Endothelial cell of umbilical vein (primary cell): ENCODE results near the gene MTRR. TPM values are rescaled to one million over a fixed set of nuclear protein-coding genes. Genes with fewer than 3 reads are reported as not detected.

Source experiments
- BruUV-seq: library from RNA; stranded (reverse); fragments of 400-500 nt; replicated peaks from 2 replicates; lab custom pipeline; 2021; lab: Mats Ljungman, UMichigan
- CTCF ChIA-PET: fragments of 300-600, 350-600 bp; sonication (Branson Sonifier 250); formaldehyde crosslinking; loops from one replicate; lab custom pipeline; 2021; ENCODE audit warnings: antibody characterized with exemption, inconsistent platforms; lab: Charles Lee
- POLR2A ChIA-PET: fragments of 300-600, 350-600 bp; sonication (Branson Sonifier 250); formaldehyde crosslinking; loops from one replicate; lab custom pipeline; 2021; ENCODE audit warnings: antibody characterized with exemption, inconsistent platforms; lab: Charles Lee
- DNase-seq: peaks from one replicate; pipeline ENCODE4 v3.0.0-alpha.2; 2011; ENCODE audit warnings: low read depth, low spot score
- FAIRE-seq: peaks from 2 replicates; lab custom pipeline; 2011; peaks lifted over from hg19 to GRCh38; lab: Jason Lieb, UNC
- H2AFZ ChIP-seq: 2 replicates; pipeline ENCODE4 v1.6.0; 2012; ENCODE audit warnings: low read depth, low read length, control low read depth, inconsistent platforms
- H3K27ac ChIP-seq: 2 replicates; pipeline ENCODE4 v1.5.1; 2011; ENCODE audit warnings: low read depth, mild to moderate bottlenecking, control low read depth, low read length, moderate library complexity; ENCODE audit not compliant: insufficient read depth
- H3K27me3 ChIP-seq, 2 experiments: 2 replicates each; pipeline versions ENCODE4 v1.6.0 to v1.6.1; 2011; ENCODE audit warnings: low read length in 2 of 2, mixed read lengths in 1 of 2; ENCODE audit not compliant: control insufficient read depth in 2 of 2, insufficient read depth in 2 of 2
- H3K36me3 ChIP-seq, 2 experiments: 2 replicates in 1 of 2; 3 replicates in 1 of 2; pipeline ENCODE4 v1.5.1; 2011; ENCODE audit warnings: low read length in 2 of 2, mild to moderate bottlenecking in 1 of 2, moderate library complexity in 1 of 2; ENCODE audit not compliant: control insufficient read depth in 2 of 2, insufficient read depth in 2 of 2; ENCODE audit errors: extremely low read depth in 1 of 2
- H3K4me1 ChIP-seq: 3 replicates; pipeline ENCODE4 v1.5.1; 2011; ENCODE audit warnings: mild to moderate bottlenecking, low read length; ENCODE audit not compliant: control insufficient read depth, insufficient read depth; ENCODE audit errors: extremely low read depth
- H3K4me2 ChIP-seq: 2 replicates; pipeline ENCODE4 v1.6.1; 2011; ENCODE audit warnings: low read length, control low read depth, mixed read lengths; ENCODE audit not compliant: insufficient read depth
- H3K4me3 ChIP-seq, 3 experiments: fragments of 200-600 bp in 1 of 3; sonication (generic), shearing (Covaris generic) in 1 of 3; replicated peaks in 1 of 3; 2 replicates each; pipeline ENCODE4 v1.5.1; 2011 to 2016; ENCODE audit warnings: control low read depth in 3 of 3, low read length in 3 of 3, mild to moderate bottlenecking in 2 of 3, inconsistent platforms in 1 of 3, low read depth in 1 of 3, moderate library complexity in 1 of 3; ENCODE audit not compliant: insufficient read depth in 1 of 3
- H3K79me2 ChIP-seq: 2 replicates; pipeline ENCODE4 v1.6.0; 2012; ENCODE audit warnings: low read length, inconsistent platforms; ENCODE audit not compliant: control insufficient read depth, insufficient read depth
- H3K9ac ChIP-seq: replicated peaks from 2 replicates; pipeline ENCODE3; 2011; ENCODE audit warnings: low read length, control low read depth; ENCODE audit not compliant: insufficient read depth; ENCODE audit errors: extremely low read depth
- H3K9me1 ChIP-seq: replicated peaks from 3 replicates; pipeline ENCODE4 v1.6.0; 2011; ENCODE audit warnings: mild to moderate bottlenecking, low read length; ENCODE audit not compliant: control insufficient read depth, insufficient read depth; ENCODE audit errors: extremely low read depth
- H3K9me3 ChIP-seq: replicated peaks from 2 replicates; pipeline ENCODE4 v1.5.1; 2012; ENCODE audit warnings: low read length, inconsistent platforms; ENCODE audit not compliant: control insufficient read depth, insufficient read depth
- H4K20me1 ChIP-seq: replicated peaks from 2 replicates; pipeline ENCODE3; 2011; ENCODE audit warnings: mild to moderate bottlenecking, low read length; ENCODE audit not compliant: control insufficient read depth, insufficient read depth; ENCODE audit errors: extremely low read depth
- EZH2 ChIP-seq: IDR thresholded peaks from 2 replicates; pipeline ENCODE4 v1.6.1; 2012; ENCODE audit warnings: borderline replicate concordance, low read depth, mild to moderate bottlenecking, moderate library complexity, low read length, inconsistent platforms; ENCODE audit not compliant: severe bottlenecking
- FOS ChIP-seq: IDR thresholded peaks from 2 replicates; pipeline ENCODE4 v1.6.1; 2011; ENCODE audit warnings: mild to moderate bottlenecking, low read length, moderate library complexity, borderline replicate concordance; ENCODE audit not compliant: insufficient read depth
- GATA2 ChIP-seq: IDR thresholded peaks from 2 replicates; pipeline ENCODE4 v1.7.0; 2011; ENCODE audit warnings: low read depth, mild to moderate bottlenecking, moderate library complexity, mixed read lengths, low read length; ENCODE audit not compliant: insufficient read length, insufficient read depth
- JUN ChIP-seq: IDR thresholded peaks from 2 replicates; pipeline ENCODE4 v1.6.1; 2011; ENCODE audit warnings: borderline replicate concordance, low read depth; ENCODE audit not compliant: insufficient read length, insufficient read depth
- MYC ChIP-seq: IDR thresholded peaks from one replicate; pipeline ENCODE4 v1.6.1; 2011; ENCODE audit warnings: mild to moderate bottlenecking, low read depth, low read length
- POLR2A ChIP-seq: IDR thresholded peaks from 2 replicates; pipeline ENCODE4 v1.6.1; 2012; ENCODE audit warnings: low read depth, mild to moderate bottlenecking, control low read depth, low read length
- POLR2AphosphoS5 ChIP-seq: IDR thresholded peaks from 2 replicates; pipeline ENCODE4 v1.6.1; 2012; ENCODE audit warnings: low read depth, mild to moderate bottlenecking, control low read depth, low read length, moderate library complexity; ENCODE audit not compliant: insufficient read depth
- dilution Hi-C: fragments of 300-500 bp; cut with MboI; formaldehyde crosslinking; loops from one replicate; pipeline ENCODE4 v1.15.0; 2019; ENCODE audit warnings: low sequenced_read_pairs; ENCODE audit not compliant: extremely low pct_ligation_motif_present
- intact Hi-C: fragments of 100-400 bp; cut with micrococcal nuclease; formaldehyde crosslinking; loops from one replicate; pipeline ENCODE4 v1.10.0; 2022
- polyA plus RNA-seq, 4 experiments: library from polyadenylated mRNA; depleted of rRNA in 3 of 4; stranded (reverse) in 3 of 4; unstranded in 1 of 4; fragments of >200 nt; gene quantifications; 2 replicates each; pipeline versions ENCODE4 v1.2.1 to v1.2.3, GENCODE V29; 2011 to 2012; ENCODE audit warnings: missing spikeins in 1 of 4
- total RNA-seq: library from RNA; stranded (reverse); gene quantifications from 2 replicates; pipeline ENCODE4 v1.2.3, GENCODE V29; 2021
- TF ChIP-seq, protein P1 (sequence below), 2 donors: IDR thresholded peaks; 1 replicate in 1 of 2; 2 replicates in 1 of 2; pipeline ENCODE4 v1.5.1; 2011; ENCODE audit warnings: low read length in 2 of 2, mild to moderate bottlenecking in 2 of 2, moderate library complexity in 2 of 2, control low read depth in 1 of 2, inconsistent platforms in 1 of 2, low read depth in 1 of 2; ENCODE audit not compliant: insufficient read depth in 1 of 2; ENCODE audit errors: extremely low read depth in 1 of 2
- TF ChIP-seq, protein P2 (sequence below): IDR thresholded peaks from 2 replicates; pipeline ENCODE4 v1.6.1; 2011; ENCODE audit not compliant: insufficient read depth, insufficient read length

The MTRR gene
- total and polyA plus RNA-seq, 2 donors (not counting 3 experiments of a cell fraction or from before 2014, with no cell fraction given), result 24.3 to 37.1 TPM

DNA sequence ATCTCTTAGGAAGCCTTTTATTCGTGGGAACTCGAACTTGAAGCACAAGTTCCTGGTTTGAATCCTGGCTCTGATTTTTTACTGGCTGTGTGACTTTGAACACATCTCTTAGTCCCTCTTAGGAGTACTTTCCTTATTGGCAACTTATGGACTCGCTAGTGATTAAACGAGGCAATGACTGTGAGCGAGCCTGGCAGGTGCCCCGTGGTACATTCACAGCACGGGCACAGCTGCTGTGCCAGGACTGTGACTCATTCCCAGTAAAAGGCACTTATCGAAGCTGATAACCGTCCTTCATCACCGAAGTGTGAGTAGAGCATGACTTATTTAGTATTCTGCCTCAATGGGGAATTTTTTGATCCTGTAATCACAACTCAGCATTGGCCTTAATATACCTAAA lies 40.7 kb upstream of the MTRR start:
- intact Hi-C loops, result no loop called here

More for the DNA sequence above, 40.7 kb upstream of the MTRR start:
- ChIA-PET POLR2A (no interaction called here), CTCF (no interaction called here)
- Histone ChIP-seq H3K79me2 (no peaks in the 10 kb centered on the region), H3K4me1 (no peaks in the 10 kb centered on the region), H4K20me1 (no peaks in the 10 kb centered on the region), H3K9me1 (no peaks in the 10 kb centered on the region), H3K9ac (no peak overlapping the region), H3K9me3 (no peaks in the 10 kb centered on the region), H3K27me3 (no peaks in the 10 kb centered on the region), H3K36me3 (no peaks in the 10 kb centered on the region), H3K27ac (no peak overlapping the region), H3K4me2 (no peak overlapping the region), H3K4me3 (no peak overlapping the region), H2AFZ (no peak overlapping the region)
- no TSS peak for BruUV-seq
- FAIRE-seq, result no peak
- TF ChIP-seq, protein P1, sequence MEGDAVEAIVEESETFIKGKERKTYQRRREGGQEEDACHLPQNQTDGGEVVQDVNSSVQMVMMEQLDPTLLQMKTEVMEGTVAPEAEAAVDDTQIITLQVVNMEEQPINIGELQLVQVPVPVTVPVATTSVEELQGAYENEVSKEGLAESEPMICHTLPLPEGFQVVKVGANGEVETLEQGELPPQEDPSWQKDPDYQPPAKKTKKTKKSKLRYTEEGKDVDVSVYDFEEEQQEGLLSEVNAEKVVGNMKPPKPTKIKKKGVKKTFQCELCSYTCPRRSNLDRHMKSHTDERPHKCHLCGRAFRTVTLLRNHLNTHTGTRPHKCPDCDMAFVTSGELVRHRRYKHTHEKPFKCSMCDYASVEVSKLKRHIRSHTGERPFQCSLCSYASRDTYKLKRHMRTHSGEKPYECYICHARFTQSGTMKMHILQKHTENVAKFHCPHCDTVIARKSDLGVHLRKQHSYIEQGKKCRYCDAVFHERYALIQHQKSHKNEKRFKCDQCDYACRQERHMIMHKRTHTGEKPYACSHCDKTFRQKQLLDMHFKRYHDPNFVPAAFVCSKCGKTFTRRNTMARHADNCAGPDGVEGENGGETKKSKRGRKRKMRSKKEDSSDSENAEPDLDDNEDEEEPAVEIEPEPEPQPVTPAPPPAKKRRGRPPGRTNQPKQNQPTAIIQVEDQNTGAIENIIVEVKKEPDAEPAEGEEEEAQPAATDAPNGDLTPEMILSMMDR (IDR thresholded peaks at IDR 0.05; ENCODE audit: extremely low read depth in 1 of 2, insufficient read depth in 1 of 2, low read depth in 1 of 2, low read length in 2 of 2), result no peak
- TF ChIP-seq POLR2A, result no peak
- no peak for TF ChIP-seq POLR2AphosphoS5
- no peak for TF ChIP-seq FOS
- TF ChIP-seq MYC, result no peak
- TF ChIP-seq EZH2, result no peak
- TF ChIP-seq, protein P2, sequence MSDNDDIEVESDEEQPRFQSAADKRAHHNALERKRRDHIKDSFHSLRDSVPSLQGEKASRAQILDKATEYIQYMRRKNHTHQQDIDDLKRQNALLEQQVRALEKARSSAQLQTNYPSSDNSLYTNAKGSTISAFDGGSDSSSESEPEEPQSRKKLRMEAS, result no peak
- no peak for TF ChIP-seq JUN
- no peak for TF ChIP-seq GATA2
- DNase-seq, result no peak
- dilution Hi-C loops, result no loop called here
